Activated B cell treated with CpG ODN at 0.5 μM for 24 hours (primary cell): Measurements from ENCODE around the gene SPSB2. TPM values are rescaled to one million over a fixed set of nuclear protein-coding genes. Genes with fewer than 3 reads are reported as not detected.

Experiments
- ATAC-seq: fragments of 200-7000 bp; cut with Tn5 transposase; one replicate; pipeline ENCODE4 v1.10.0; 2021; ENCODE audit warnings: low read depth, mild to moderate bottlenecking, moderate library complexity
- CTCF ChIA-PET: fragments of 350-600 bp; sonication (Branson Sonifier 250); formaldehyde crosslinking; loops from one replicate; lab custom pipeline; 2021; ENCODE audit warnings: antibody characterized with exemption; lab: Charles Lee
- POLR2A ChIA-PET: fragments of 350-600 bp; sonication (Branson Sonifier 250); formaldehyde crosslinking; loops from one replicate; lab custom pipeline; 2021; ENCODE audit warnings: antibody characterized with exemption; lab: Charles Lee
- DNase-seq: peaks from one replicate; pipeline ENCODE4 v3.0.0; 2022
- H3K27ac Mint-ChIP-seq: one replicate; pipeline ENCODE4 v1.8.0; 2020; ENCODE audit warnings: mixed read lengths
- H3K27me3 Mint-ChIP-seq: one replicate; pipeline ENCODE4 v1.8.0; 2021; ENCODE audit warnings: mixed read lengths
- H3K36me3 Mint-ChIP-seq: one replicate; pipeline ENCODE4 v1.8.0; 2021; ENCODE audit warnings: low read depth, mixed read lengths
- H3K4me1 Mint-ChIP-seq: one replicate; pipeline ENCODE4 v1.8.0; 2021; ENCODE audit warnings: mixed read lengths
- H3K4me3 Mint-ChIP-seq: one replicate; pipeline ENCODE4 v1.8.0; 2020; ENCODE audit warnings: mild to moderate bottlenecking, mixed read lengths
- H3K9me3 Mint-ChIP-seq: one replicate; pipeline ENCODE4 v1.8.0; 2020; ENCODE audit warnings: mixed read lengths
- intact Hi-C: fragments of 100-400 bp; cut with micrococcal nuclease; formaldehyde crosslinking; loops from one replicate; pipeline ENCODE4 v1.15.1; 2024
- total RNA-seq: library from RNA; stranded (reverse); gene quantifications from 2 replicates; pipeline ENCODE4 v1.2.3, GENCODE V29; 2022
- TF ChIP-seq, protein P1 (sequence below): fragments of 200-600 bp; IDR thresholded peaks from one replicate; pipeline ENCODE4 v1.8.0; 2022; ENCODE audit warnings: antibody characterized with exemption, mild to moderate bottlenecking

The SPSB2 gene
- total RNA-seq, 1 donor from 2014 or later: 14.4 TPM

DNA sequence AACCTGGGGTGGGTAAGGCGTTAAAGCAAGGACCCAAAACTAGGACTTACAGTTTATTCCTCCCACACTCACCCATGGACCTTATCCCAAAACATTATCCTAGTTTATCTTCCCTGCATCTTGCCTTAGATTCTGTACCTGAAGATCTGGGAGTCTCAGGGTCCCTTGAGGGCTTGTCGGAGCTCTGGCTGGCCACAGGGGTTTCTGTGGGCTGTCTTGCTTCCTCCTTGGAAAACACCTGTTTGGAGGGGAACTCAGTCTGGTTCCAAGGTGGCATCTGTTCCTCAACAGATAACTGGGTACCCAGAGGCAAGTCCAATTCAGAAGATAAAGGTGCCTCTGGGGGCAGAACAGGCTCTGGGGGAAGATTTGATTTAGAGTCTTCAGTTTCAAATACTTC lies 23.7 kb downstream of the SPSB2 start:
- Mint-ChIP-seq H3K27me3 (no peaks in the 10 kb centered on the region), H3K27ac (no peak overlapping the region), H3K4me1 (peaks cover 30% of the 10 kb centered on the region), H3K4me3 (no peak overlapping the region), H3K9me3 (no peaks in the 10 kb centered on the region), H3K36me3 (peaks cover 11% of the 10 kb centered on the region)
- intact Hi-C loops: no loop called here
- TF ChIP-seq, protein P1, sequence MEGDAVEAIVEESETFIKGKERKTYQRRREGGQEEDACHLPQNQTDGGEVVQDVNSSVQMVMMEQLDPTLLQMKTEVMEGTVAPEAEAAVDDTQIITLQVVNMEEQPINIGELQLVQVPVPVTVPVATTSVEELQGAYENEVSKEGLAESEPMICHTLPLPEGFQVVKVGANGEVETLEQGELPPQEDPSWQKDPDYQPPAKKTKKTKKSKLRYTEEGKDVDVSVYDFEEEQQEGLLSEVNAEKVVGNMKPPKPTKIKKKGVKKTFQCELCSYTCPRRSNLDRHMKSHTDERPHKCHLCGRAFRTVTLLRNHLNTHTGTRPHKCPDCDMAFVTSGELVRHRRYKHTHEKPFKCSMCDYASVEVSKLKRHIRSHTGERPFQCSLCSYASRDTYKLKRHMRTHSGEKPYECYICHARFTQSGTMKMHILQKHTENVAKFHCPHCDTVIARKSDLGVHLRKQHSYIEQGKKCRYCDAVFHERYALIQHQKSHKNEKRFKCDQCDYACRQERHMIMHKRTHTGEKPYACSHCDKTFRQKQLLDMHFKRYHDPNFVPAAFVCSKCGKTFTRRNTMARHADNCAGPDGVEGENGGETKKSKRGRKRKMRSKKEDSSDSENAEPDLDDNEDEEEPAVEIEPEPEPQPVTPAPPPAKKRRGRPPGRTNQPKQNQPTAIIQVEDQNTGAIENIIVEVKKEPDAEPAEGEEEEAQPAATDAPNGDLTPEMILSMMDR: no peak
- ChIA-PET CTCF (no interaction called here), POLR2A (interaction anchor here (1.4 kb wide), 1 partner anchor 10 kb away, joined by 3 read pairs; no protein-coding TSS in a partner anchor)
- no peak for ATAC-seq
- no peak for DNase-seq

DNA sequence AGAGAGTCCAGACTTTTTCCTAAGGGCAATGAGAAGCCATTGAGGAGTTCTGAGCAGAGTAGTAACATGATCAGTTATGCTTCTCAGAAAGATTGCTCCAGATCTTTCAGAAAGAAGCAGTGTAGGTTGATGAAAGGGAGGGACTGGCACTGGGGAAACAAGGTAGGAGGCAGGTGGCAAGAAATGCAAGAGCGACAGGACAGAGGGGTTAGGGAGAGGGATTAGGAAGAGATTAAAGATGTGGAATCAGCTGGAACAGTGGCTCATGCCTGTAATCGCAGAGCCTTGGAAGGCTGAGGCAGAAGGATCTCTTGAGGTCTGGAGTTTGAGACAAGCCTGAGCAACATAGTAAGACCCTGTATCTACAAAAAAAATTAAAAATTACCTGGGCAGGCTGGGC lies 25.4 kb downstream of the SPSB2 start:
- no peaks in the 10 kb centered on the region for H3K9me3 Mint-ChIP-seq
- H3K27ac Mint-ChIP-seq: no peak overlapping the region
- no peak for ATAC-seq
- H3K4me1 Mint-ChIP-seq: peaks cover 18% of the 10 kb centered on the region
- peaks cover 6% of the 10 kb centered on the region for H3K36me3 Mint-ChIP-seq
- intact Hi-C loops: no loop called here
- H3K27me3 Mint-ChIP-seq: no peaks in the 10 kb centered on the region
- DNase-seq: no peak
- TF ChIP-seq, protein P1: no peak
- ChIA-PET POLR2A (interaction anchor here (0.5 kb wide), 1 partner anchor 60 kb away, joined by 3 read pairs; no protein-coding TSS in a partner anchor), CTCF (no interaction called here)
- no peak overlapping the region for H3K4me3 Mint-ChIP-seq

DNA sequence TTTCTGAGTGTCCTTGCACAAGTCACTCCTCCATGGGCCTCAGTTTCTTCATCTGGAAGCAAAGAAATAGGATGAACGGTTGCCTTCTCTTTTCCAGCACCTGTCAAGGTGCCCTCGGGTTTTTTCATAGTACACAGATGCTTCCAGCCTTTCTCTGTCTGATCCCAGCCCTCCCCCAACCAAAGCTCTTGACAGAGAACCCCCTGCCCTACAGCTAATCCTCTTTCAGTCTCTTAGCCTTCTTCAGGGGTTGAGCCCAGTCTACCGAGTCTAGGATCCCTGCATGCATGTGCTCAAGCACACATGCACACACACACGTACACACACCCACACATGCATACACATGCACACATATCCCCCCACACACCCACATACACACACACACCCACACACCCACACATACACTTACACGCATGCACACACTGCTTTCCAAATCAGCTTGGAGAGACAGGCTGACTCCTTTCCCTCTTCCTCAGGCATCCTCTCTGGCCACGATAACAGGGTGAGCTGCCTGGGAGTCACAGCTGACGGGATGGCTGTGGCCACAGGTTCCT lies 26.7 kb downstream of the SPSB2 start:
- Mint-ChIP-seq H3K27me3 (no peaks in the 10 kb centered on the region), H3K36me3 (no peaks in the 10 kb centered on the region), H3K4me3 (no peak overlapping the region), H3K27ac (no peak overlapping the region), H3K9me3 (no peaks in the 10 kb centered on the region), H3K4me1 (peaks cover 15% of the 10 kb centered on the region)
- DNase-seq (no peak), ATAC-seq (no peak)
- POLR2A ChIA-PET: no interaction called here
- TF ChIP-seq, protein P1: no peak
- CTCF ChIA-PET: no interaction called here
- intact Hi-C loops: no loop called here

DNA sequence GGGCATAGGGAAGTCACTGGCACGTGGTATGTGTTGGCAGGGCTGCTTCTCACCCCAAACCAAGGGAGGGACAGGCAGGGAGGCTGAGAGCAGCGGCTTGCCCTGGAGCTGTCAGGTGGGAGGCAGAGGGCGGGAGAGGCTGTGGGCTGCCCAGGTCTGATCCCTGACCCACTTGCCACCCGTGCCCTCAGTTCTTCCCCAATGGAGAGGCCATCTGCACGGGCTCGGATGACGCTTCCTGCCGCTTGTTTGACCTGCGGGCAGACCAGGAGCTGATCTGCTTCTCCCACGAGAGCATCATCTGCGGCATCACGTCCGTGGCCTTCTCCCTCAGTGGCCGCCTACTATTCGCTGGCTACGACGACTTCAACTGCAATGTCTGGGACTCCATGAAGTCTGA lies 27.7 kb downstream of the SPSB2 start:
- TF ChIP-seq, protein P1: no peak
- CTCF ChIA-PET: interaction anchor here (1.4 kb wide), 1 partner anchor 9 kb away, joined by 3 read pairs; no protein-coding TSS in a partner anchor
- POLR2A ChIA-PET: no interaction called here
- no peaks in the 10 kb centered on the region for H3K27me3 Mint-ChIP-seq
- H3K4me3 Mint-ChIP-seq: no peak overlapping the region
- no peak overlapping the region for H3K27ac Mint-ChIP-seq
- no peak for DNase-seq
- intact Hi-C loops: no loop called here
- no peaks in the 10 kb centered on the region for H3K9me3 Mint-ChIP-seq
- no peaks in the 10 kb centered on the region for H3K36me3 Mint-ChIP-seq
- ATAC-seq: no peak
- peaks cover 10% of the 10 kb centered on the region for H3K4me1 Mint-ChIP-seq

DNA sequence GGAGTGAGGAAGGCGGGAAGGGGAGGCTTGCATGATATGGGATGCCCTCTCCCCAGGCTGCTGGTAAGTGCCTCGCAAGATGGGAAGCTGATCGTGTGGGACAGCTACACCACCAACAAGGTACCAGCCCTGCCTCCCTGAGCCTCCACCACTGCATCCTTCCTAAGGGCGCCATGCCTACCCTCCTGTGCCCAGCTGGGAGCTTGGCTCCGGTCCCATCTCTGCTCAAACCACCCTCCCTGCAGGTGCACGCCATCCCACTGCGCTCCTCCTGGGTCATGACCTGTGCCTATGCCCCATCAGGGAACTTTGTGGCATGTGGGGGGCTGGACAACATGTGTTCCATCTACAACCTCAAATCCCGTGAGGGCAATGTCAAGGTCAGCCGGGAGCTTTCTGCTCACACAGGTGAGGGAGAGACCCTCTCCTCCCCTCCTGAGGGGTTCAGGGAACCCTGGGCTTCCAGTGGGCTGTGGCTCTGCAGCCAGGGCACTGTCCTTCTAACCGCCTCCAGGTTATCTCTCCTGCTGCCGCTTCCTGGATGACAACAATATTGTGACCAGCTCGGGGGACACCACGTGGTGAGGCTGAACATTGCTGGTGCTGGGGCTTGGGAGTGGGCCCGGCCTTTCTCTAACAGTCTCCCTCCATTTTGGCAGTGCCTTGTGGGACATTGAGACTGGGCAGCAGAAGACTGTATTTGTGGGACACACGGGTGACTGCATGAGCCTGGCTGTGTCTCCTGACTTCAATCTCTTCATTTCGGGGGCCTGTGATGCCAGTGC lies 29.8 kb downstream of the SPSB2 start:
- TF ChIP-seq, protein P1: no peak
- intact Hi-C loops: no loop called here
- CTCF ChIA-PET: no interaction called here
- POLR2A ChIA-PET: interaction anchor here (1.5 kb wide), 1 partner anchor 8 kb away, joined by 5 read pairs; the partner anchor contains the start of gene CDCA3
- DNase-seq (no peak), ATAC-seq (no peak)
- no peaks in the 10 kb centered on the region for H3K9me3 Mint-ChIP-seq
- H3K4me1 Mint-ChIP-seq: peaks cover 14% of the 10 kb centered on the region
- H3K27me3 Mint-ChIP-seq: peaks cover under 1% of the 10 kb centered on the region
- no peaks in the 10 kb centered on the region for H3K36me3 Mint-ChIP-seq
- no peak overlapping the region for H3K4me3 Mint-ChIP-seq
- peak overlapping the region; percentile 18 for H3K27ac Mint-ChIP-seq
